Epithelial cell of proximal tubule (primary cell): ENCODE results near the gene DAAM2. TPM values are rescaled to one million over a fixed set of nuclear protein-coding genes. Genes with fewer than 3 reads are reported as not detected.

Experiments used
- DNase-seq: peaks from one replicate; pipeline ENCODE4 v3.0.0-alpha.2; 2011; ENCODE audit warnings: low read depth
- H3K4me3 ChIP-seq: 2 replicates; pipeline ENCODE4 v1.5.1; 2011; ENCODE audit warnings: low read depth, mild to moderate bottlenecking, low read length
- CTCF ChIP-seq: conservative IDR thresholded peaks from 2 replicates; pipeline ENCODE4 v1.5.1; 2012; ENCODE audit warnings: low read depth, mild to moderate bottlenecking, low read length
- total RNA-seq: library from RNA; depleted of rRNA; stranded (reverse); fragments of >200 nt; gene quantifications from 2 replicates; pipeline ENCODE4 v1.2.3, GENCODE V29; 2015

The DAAM2 gene
- total RNA-seq, 1 donor from 2014 or later = 0.35 TPM

- H3K4me3 ChIP-seq = no peak overlapping the region
- no peak for TF ChIP-seq CTCF
- no peak for DNase-seq
Measured at GRCh38 chr6:39821046-39821740, 29.0 kb downstream of the DAAM2 start.

- no peak for DNase-seq
- H3K4me3 ChIP-seq = no peak overlapping the region
- no peak for TF ChIP-seq CTCF
Measured at GRCh38 chr6:39821742-39822532, 29.8 kb downstream of the DAAM2 start.

GRCh38 chr6:39822846-39823815 lies 31.0 kb downstream of the DAAM2 start:
- no peak for DNase-seq
- no peak for TF ChIP-seq CTCF
- no peak overlapping the region for H3K4me3 ChIP-seq

GRCh38 chr6:39824030-39824926 lies 32.1 kb downstream of the DAAM2 start:
- TF ChIP-seq CTCF = no peak

GRCh38 chr6:39829331-39829730 lies 37.2 kb downstream of the DAAM2 start:
- H3K4me3 ChIP-seq = no peak overlapping the region
- no peak for DNase-seq
- no peak for TF ChIP-seq CTCF

More at GRCh38 chr6:39824030-39824926, 32.1 kb downstream of the DAAM2 start:
- no peak for DNase-seq
- H3K4me3 ChIP-seq = no peak overlapping the region

GRCh38 chr6:39830444-39830843 lies 38.3 kb downstream of the DAAM2 start:
- H3K4me3 ChIP-seq = no peak overlapping the region
- DNase-seq = no peak
- TF ChIP-seq CTCF = no peak
